ENCODE data around the gene DOK3. TPM values are rescaled to one million over a fixed set of nuclear protein-coding genes. Genes with fewer than 3 reads are reported as not detected.

The DOK3 gene
- total RNA-seq, 1 donor from 2014 or later = 11.6 TPM

DNA sequence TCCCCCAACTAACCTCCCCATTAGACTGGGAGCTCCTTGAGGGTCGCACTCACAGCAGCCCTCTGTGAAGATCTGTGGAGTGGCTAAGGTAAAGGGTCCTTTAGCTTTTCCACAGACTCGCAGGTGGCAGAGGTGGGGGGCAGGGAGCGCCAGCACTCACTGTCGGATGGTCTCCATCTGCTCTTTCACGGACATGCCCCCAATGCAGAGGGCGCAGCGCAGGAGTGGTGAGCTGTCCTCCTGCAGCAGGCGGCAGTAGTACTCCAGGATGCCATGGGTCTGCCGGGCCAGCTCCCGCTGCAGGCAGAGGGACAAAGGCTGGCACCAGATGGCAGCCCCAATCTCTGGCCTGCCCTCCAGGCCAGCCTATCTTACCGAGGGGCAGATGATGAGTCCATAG is 4.9 kb upstream of the DOK3 start:
- no peak for DNase-seq (ENCODE audit: low spot score, unreplicated experiment)
- Mint-ChIP-seq H3K36me3 (ENCODE audit: insufficient read depth) (peaks cover 22% of the 10 kb centered on the region), H3K27ac (no peak overlapping the region), H3K9me3 (ENCODE audit: low read depth) (no peaks in the 10 kb centered on the region), H3K27me3 (no peaks in the 10 kb centered on the region), H3K4me1 (ENCODE audit: low read depth) (peaks cover 18% of the 10 kb centered on the region), H3K4me3 (ENCODE audit: low read depth) (no peak overlapping the region)
- TF ChIP-seq, protein P1, sequence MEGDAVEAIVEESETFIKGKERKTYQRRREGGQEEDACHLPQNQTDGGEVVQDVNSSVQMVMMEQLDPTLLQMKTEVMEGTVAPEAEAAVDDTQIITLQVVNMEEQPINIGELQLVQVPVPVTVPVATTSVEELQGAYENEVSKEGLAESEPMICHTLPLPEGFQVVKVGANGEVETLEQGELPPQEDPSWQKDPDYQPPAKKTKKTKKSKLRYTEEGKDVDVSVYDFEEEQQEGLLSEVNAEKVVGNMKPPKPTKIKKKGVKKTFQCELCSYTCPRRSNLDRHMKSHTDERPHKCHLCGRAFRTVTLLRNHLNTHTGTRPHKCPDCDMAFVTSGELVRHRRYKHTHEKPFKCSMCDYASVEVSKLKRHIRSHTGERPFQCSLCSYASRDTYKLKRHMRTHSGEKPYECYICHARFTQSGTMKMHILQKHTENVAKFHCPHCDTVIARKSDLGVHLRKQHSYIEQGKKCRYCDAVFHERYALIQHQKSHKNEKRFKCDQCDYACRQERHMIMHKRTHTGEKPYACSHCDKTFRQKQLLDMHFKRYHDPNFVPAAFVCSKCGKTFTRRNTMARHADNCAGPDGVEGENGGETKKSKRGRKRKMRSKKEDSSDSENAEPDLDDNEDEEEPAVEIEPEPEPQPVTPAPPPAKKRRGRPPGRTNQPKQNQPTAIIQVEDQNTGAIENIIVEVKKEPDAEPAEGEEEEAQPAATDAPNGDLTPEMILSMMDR (IDR thresholded peaks at IDR 0.05; ENCODE audit: unreplicated experiment) = no peak

- peaks cover 18% of the 10 kb centered on the region for H3K4me1 Mint-ChIP-seq (ENCODE audit: low read depth)
- H3K9me3 Mint-ChIP-seq (ENCODE audit: low read depth) = no peaks in the 10 kb centered on the region
- H3K36me3 Mint-ChIP-seq (ENCODE audit: insufficient read depth) = peaks cover 22% of the 10 kb centered on the region
- H3K27ac Mint-ChIP-seq = no peak overlapping the region
- TF ChIP-seq, protein P1 (IDR thresholded peaks at IDR 0.05; ENCODE audit: unreplicated experiment) = no peak
- H3K27me3 Mint-ChIP-seq = no peaks in the 10 kb centered on the region
- DNase-seq (ENCODE audit: low spot score, unreplicated experiment) = no peak
- no peak overlapping the region for H3K4me3 Mint-ChIP-seq (ENCODE audit: low read depth)
These were observed 3.9 kb upstream of the DOK3 start for GRCh38 chr5:177513500-177513899.

DNA sequence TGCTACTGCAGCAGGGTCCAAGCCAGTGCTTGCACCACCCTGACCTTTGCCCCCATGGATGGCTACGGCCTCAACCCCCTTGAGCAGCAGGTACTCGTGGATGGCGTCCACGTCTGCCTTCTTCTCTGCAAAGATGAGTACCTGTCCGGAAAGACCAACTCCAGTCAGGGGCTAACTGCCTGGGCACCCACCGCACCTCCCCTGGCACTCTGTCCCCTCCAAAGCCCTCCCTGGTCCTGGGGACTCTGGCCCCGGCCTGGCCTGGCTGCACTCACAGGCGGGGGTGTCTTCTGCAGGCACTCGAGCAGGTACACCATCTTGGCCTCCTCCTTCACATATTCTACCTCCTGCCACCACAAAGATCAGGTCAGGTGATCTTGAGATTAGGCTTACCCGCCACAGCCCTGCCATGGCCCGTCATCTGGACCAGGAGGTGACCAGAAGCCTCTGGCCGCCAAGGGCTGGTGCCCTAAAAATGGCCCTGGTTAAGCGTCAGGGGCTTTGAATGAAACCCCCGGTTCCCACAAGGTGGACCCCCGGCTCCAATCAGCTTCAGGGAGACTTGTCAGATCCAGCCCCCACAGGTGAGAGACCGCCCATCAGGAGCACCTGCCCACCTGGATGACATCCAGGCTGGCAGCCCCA is 3.2 kb upstream of the DOK3 start:
- H3K9me3 Mint-ChIP-seq (ENCODE audit: low read depth) = no peaks in the 10 kb centered on the region
- H3K27me3 Mint-ChIP-seq = no peaks in the 10 kb centered on the region
- H3K4me3 Mint-ChIP-seq (ENCODE audit: low read depth) = no peak overlapping the region
- peaks cover 18% of the 10 kb centered on the region for H3K4me1 Mint-ChIP-seq (ENCODE audit: low read depth)
- no peak for DNase-seq (ENCODE audit: low spot score, unreplicated experiment)
- TF ChIP-seq, protein P1 (IDR thresholded peaks at IDR 0.05; ENCODE audit: unreplicated experiment) = no peak
- H3K36me3 Mint-ChIP-seq (ENCODE audit: insufficient read depth) = peaks cover 23% of the 10 kb centered on the region
- H3K27ac Mint-ChIP-seq = no peak overlapping the region

DNA sequence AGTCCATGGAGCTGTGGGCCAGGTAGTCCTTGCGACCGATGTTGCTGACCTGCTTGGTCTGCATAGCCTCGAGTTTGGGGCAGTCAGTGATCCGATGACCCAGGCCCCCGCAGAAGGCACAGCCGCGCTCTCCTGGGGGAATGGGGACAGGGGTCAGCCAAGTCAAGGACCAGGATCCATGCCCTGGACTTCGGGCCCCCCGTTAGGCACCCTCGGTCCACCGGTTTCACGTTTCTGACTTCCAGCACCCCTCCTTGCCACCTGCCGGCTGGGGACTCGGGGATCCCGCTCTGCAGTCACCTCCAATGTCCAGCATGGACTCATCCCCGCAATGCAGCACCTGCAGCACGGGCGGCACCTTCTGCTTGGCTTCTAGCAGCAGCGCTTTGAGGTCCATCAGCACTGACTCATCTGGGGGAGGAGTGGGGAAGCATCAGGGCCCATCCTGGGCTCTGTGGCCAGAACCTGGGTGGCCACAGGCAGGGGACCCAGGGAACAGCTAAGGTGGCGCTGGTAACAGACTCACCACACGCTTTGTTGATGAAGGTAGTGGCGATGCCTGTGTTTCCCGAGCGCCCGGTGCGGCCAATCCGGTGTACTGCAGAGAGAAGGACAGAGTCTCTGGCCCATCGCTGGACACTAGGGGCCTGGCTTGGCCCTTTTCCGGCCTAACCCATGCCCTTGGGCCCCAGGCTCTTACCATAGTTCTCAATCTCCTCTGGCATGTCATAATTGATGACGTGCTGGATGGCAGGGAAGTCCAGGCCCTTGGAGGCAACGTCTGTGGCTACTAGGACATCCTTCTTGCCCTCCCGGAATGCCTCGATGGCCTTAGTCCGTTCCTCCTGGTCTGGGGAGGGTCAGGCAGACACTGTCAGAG is 2.4 kb upstream of the DOK3 start:
- Mint-ChIP-seq H3K9me3 (ENCODE audit: low read depth) (no peaks in the 10 kb centered on the region), H3K27me3 (no peaks in the 10 kb centered on the region), H3K27ac (no peak overlapping the region), H3K4me1 (ENCODE audit: low read depth) (peaks cover 14% of the 10 kb centered on the region), H3K36me3 (ENCODE audit: insufficient read depth) (peaks cover 28% of the 10 kb centered on the region), H3K4me3 (ENCODE audit: low read depth) (no peak overlapping the region)
- no peak for DNase-seq (ENCODE audit: low spot score, unreplicated experiment)
- TF ChIP-seq, protein P1 (IDR thresholded peaks at IDR 0.05; ENCODE audit: unreplicated experiment) = no peak

DNA sequence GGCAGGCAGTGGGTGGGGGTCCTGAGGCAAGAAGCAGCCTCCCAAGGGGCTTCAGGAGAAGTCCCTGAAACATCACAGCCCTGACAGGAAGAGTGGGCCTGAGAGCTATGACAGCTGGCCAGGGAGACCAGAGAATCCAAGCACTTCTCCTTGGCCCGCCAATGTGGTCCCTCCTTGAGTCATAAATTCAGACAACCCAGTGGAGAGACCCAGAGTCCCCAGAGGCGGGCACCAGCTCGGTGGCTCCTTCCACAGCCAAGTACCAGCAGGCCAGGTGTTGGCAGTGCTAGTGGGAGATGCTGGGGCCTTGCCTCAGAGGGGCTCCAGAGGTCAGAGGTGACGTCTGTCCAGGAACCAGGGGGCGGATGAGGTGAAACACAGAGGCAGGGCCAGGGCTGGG is 1.6 kb upstream of the DOK3 start:
- peaks cover 7% of the 10 kb centered on the region for H3K4me1 Mint-ChIP-seq (ENCODE audit: low read depth)
- TF ChIP-seq, protein P1 (IDR thresholded peaks at IDR 0.05; ENCODE audit: unreplicated experiment) = no peak
- no peaks in the 10 kb centered on the region for H3K9me3 Mint-ChIP-seq (ENCODE audit: low read depth)
- peaks cover 25% of the 10 kb centered on the region for H3K36me3 Mint-ChIP-seq (ENCODE audit: insufficient read depth)
- DNase-seq (ENCODE audit: low spot score, unreplicated experiment) = no peak
- H3K27me3 Mint-ChIP-seq = no peaks in the 10 kb centered on the region
- no peak overlapping the region for H3K27ac Mint-ChIP-seq
- no peak overlapping the region for H3K4me3 Mint-ChIP-seq (ENCODE audit: low read depth)
